DOHH2 (cell line): ENCODE results near the gene DDX54.

Source experiments
- H3F3A ChIP-seq: fragments of 200-600 bp; sonication (generic), shearing (Covaris generic); 2 replicates; pipeline ENCODE4 v1.6.0; 2016; ENCODE audit warnings: antibody characterized with exemption, mild to moderate bottlenecking; ENCODE audit not compliant: control insufficient read depth, insufficient read depth
- H3K27ac ChIP-seq: fragments of 200-600 bp; sonication (generic); 2 replicates; pipeline ENCODE4 v1.5.1; 2014; ENCODE audit warnings: low read depth, mild to moderate bottlenecking, low read length, moderate library complexity
- H3K27me3 ChIP-seq: fragments of 200-600 bp; sonication (generic); 2 replicates; pipeline ENCODE4 v1.6.1; 2014; ENCODE audit warnings: mild to moderate bottlenecking, low read length, mixed read lengths; ENCODE audit not compliant: control insufficient read depth
- H3K36me3 ChIP-seq: fragments of 200-600 bp; sonication (generic); 2 replicates; pipeline ENCODE4 v1.6.1; 2014; ENCODE audit warnings: mild to moderate bottlenecking, low read length, moderate library complexity, mixed read lengths; ENCODE audit not compliant: control insufficient read depth
- H3K4me1 ChIP-seq: fragments of 200-600 bp; sonication (generic); 2 replicates; pipeline ENCODE4 v1.6.1; 2014; ENCODE audit warnings: mild to moderate bottlenecking, low read length, mixed read lengths; ENCODE audit not compliant: control insufficient read depth
- H3K4me2 ChIP-seq: fragments of 200-600 bp; sonication (generic); 2 replicates; pipeline ENCODE4 v1.6.0; 2014; ENCODE audit warnings: mild to moderate bottlenecking, low read length, moderate library complexity
- H3K4me3 ChIP-seq: fragments of 200-600 bp; sonication (generic); 2 replicates; pipeline ENCODE4 v1.5.1; 2014; ENCODE audit warnings: mild to moderate bottlenecking, low read length, mixed read lengths
- H3K79me2 ChIP-seq: fragments of 200-600 bp; sonication (generic); 2 replicates; pipeline ENCODE4 v1.6.1; 2014; ENCODE audit warnings: mild to moderate bottlenecking, low read length, mixed read lengths; ENCODE audit not compliant: control insufficient read depth
- H3K9me2 ChIP-seq: fragments of 200-600 bp; sonication (generic); replicated peaks from 2 replicates; pipeline ENCODE4 v1.6.1; 2014; ENCODE audit warnings: mild to moderate bottlenecking, low read length, mixed read lengths; ENCODE audit not compliant: control insufficient read depth
- H3K9me3 ChIP-seq: fragments of 200-600 bp; sonication (generic); 2 replicates; pipeline ENCODE4 v1.6.1; 2014; ENCODE audit warnings: antibody characterized with exemption, low read length, mixed read lengths; ENCODE audit not compliant: control insufficient read depth, insufficient read depth
- H4K20me1 ChIP-seq: fragments of 200-600 bp; sonication (generic); 2 replicates; pipeline ENCODE4 v1.6.0; 2014; ENCODE audit warnings: low read depth, mild to moderate bottlenecking, antibody characterized with exemption, low read length, moderate library complexity; ENCODE audit not compliant: control insufficient read depth, insufficient read depth
- CTCF ChIP-seq: fragments of 200-600 bp; sonication (generic); IDR thresholded peaks from one replicate; pipeline ENCODE4 v1.5.1; 2014; ENCODE audit warnings: antibody characterized with exemption, mild to moderate bottlenecking, low read depth, low read length; ENCODE audit not compliant: poor library complexity, severe bottlenecking
- EZH2phosphoT487 ChIP-seq: fragments of 200-600 bp; sonication (generic); IDR thresholded peaks from 2 replicates; pipeline ENCODE4 v1.6.1; 2017; ENCODE audit warnings: borderline replicate concordance, mild to moderate bottlenecking, antibody characterized with exemption, low read length, moderate library complexity, mixed read lengths

DDX54 gene

GRCh38 chr12:113149361-113150150, 35.7 kb downstream of the DDX54 start, which contains the start of gene CFAP73:
Gene CFAP73, plus strand, starts transcription at chr12:113149724. Its CDS starts 134 bp downstream, at chr12:113149858.
- no peak within 1 kb of the TSS for H3K4me3 ChIP-seq
- H3K27me3 ChIP-seq: peaks cover 3% of the 10 kb centered on the region; the same call in 1 of the 2 replicates
- no peak for TF ChIP-seq EZH2phosphoT487
- TF ChIP-seq CTCF: no peak
- H3K4me1 ChIP-seq: peaks cover 35% of the 10 kb centered on the region
- H3K79me2 ChIP-seq: no peaks in the 10 kb centered on the region
- peaks cover 7% of the 10 kb centered on the region; the same call in 1 of the 2 replicates for H3F3A ChIP-seq
- H4K20me1 ChIP-seq: no peaks in the 10 kb centered on the region
- no peak within 1 kb of the TSS for H3K27ac ChIP-seq
- no peak within 1 kb of the TSS for H3K4me2 ChIP-seq
- H3K9me3 ChIP-seq: no peaks in the 10 kb centered on the region
- H3K36me3 ChIP-seq: no peaks in the 10 kb centered on the region
- H3K9me2 ChIP-seq: no peaks in the 10 kb centered on the region

- Histone ChIP-seq H3K36me3 (no peaks in the 10 kb centered on the region), H3K27me3 (no peaks in the 10 kb centered on the region), H3K9me2 (no peaks in the 10 kb centered on the region), H4K20me1 (no peaks in the 10 kb centered on the region), H3K4me1 (peaks cover 24% of the 10 kb centered on the region), H3K79me2 (no peaks in the 10 kb centered on the region), H3K4me2 (no peak overlapping the region), H3K27ac (no peak overlapping the region), H3K9me3 (no peaks in the 10 kb centered on the region), H3F3A (peaks cover 5% of the 10 kb centered on the region), H3K4me3 (no peak overlapping the region)
- TF ChIP-seq CTCF (no peak), EZH2phosphoT487 (no peak)
These were observed 38.3 kb downstream of the DDX54 start for GRCh38 chr12:113146999-113147398.

GRCh38 chr12:113145720-113146551, 39.3 kb downstream of the DDX54 start:
- no peaks in the 10 kb centered on the region for H3K36me3 ChIP-seq
- no peak overlapping the region for H3K4me2 ChIP-seq
- TF ChIP-seq CTCF: no peak
- TF ChIP-seq EZH2phosphoT487: no peak
- H3K79me2 ChIP-seq: no peaks in the 10 kb centered on the region
- H3K4me3 ChIP-seq: no peak overlapping the region
- peaks cover 5% of the 10 kb centered on the region for H3F3A ChIP-seq
- no peaks in the 10 kb centered on the region for H3K9me2 ChIP-seq
- H3K27me3 ChIP-seq: no peaks in the 10 kb centered on the region
- no peaks in the 10 kb centered on the region for H3K9me3 ChIP-seq
- H3K27ac ChIP-seq: no peak overlapping the region
- H3K4me1 ChIP-seq: peaks cover 29% of the 10 kb centered on the region
- no peaks in the 10 kb centered on the region for H4K20me1 ChIP-seq
